Endodermal cell (in vitro differentiated cells): ENCODE data around the gene DBP. TPM values are rescaled to one million over a fixed set of nuclear protein-coding genes. Genes with fewer than 3 reads are reported as not detected.

Source experiments
- DNase-seq: peaks from one replicate; pipeline ENCODE4 v3.0.0-alpha.2; 2017
- H3K27ac ChIP-seq: 2 replicates; pipeline ENCODE4 v1.5.1; 2013; ENCODE audit warnings: mild to moderate bottlenecking, low read depth, low read length, moderate library complexity
- H3K27me3 ChIP-seq: 2 replicates; pipeline ENCODE4 v1.6.1; 2013; ENCODE audit warnings: mild to moderate bottlenecking, low read length, moderate library complexity; ENCODE audit not compliant: insufficient read depth, control insufficient read depth, poor library complexity, severe bottlenecking
- H3K36me3 ChIP-seq: 2 replicates; pipeline ENCODE4 v1.7.0; 2013; ENCODE audit warnings: mild to moderate bottlenecking, low read length, moderate library complexity; ENCODE audit not compliant: control insufficient read depth, insufficient read depth
- H3K4me1 ChIP-seq: one replicate; pipeline ENCODE4 v1.7.0; 2013; ENCODE audit warnings: low read length; ENCODE audit not compliant: control insufficient read depth, insufficient read depth
- H3K4me3 ChIP-seq: 2 replicates; pipeline ENCODE4 v1.5.1; 2013; ENCODE audit warnings: mild to moderate bottlenecking, low read length, moderate library complexity
- H3K9ac ChIP-seq: 2 replicates; pipeline ENCODE4 v1.6.1; 2013; ENCODE audit warnings: mild to moderate bottlenecking, low read length, moderate library complexity; ENCODE audit not compliant: poor library complexity, severe bottlenecking; ENCODE audit errors: extremely low read depth
- H3K9me3 ChIP-seq: 2 replicates; pipeline ENCODE4 v1.6.1; 2013; ENCODE audit warnings: mild to moderate bottlenecking, low read length, moderate library complexity; ENCODE audit not compliant: control insufficient read depth
- H3K27ac Mint-ChIP-seq: 2 replicates; pipeline ENCODE4 v1.8.0; 2020; ENCODE audit warnings: mixed read lengths
- H3K27me3 Mint-ChIP-seq: 2 replicates; pipeline ENCODE4 v1.8.0; 2021; ENCODE audit warnings: mild to moderate bottlenecking, mixed read lengths; ENCODE audit not compliant: insufficient read depth
- H3K36me3 Mint-ChIP-seq: 2 replicates; pipeline ENCODE4 v1.8.0; 2020; ENCODE audit warnings: low read depth, mixed read lengths
- H3K4me1 Mint-ChIP-seq: 2 replicates; pipeline ENCODE4 v1.8.0; 2020; ENCODE audit warnings: mixed read lengths
- H3K4me3 Mint-ChIP-seq: 2 replicates; pipeline ENCODE4 v1.8.0; 2020; ENCODE audit warnings: mild to moderate bottlenecking, moderate library complexity, mixed read lengths
- H3K9me3 Mint-ChIP-seq: 2 replicates; pipeline ENCODE4 v1.8.0; 2020; ENCODE audit warnings: mild to moderate bottlenecking, mixed read lengths
- whole genome bisulfite sequencing, 2 experiments: methylation state at CpG; one replicate each; pipeline versions ENCODE4 v1.1.5 to v1.1.7; 2013; ENCODE audit warnings: missing lambda C conversion rate in 2 of 2, mixed read lengths in 1 of 2; ENCODE audit not compliant: insufficient coverage in 1 of 2, insufficient read length in 1 of 2; 5-methylcytosine and 5-hydroxymethylcytosine counted together
- total RNA-seq, 2 donors: library from RNA; stranded (reverse); fragmentation: NEBNext Ultra II Directional in 1 of 2; extraction: Animal tissue kit (Norgen Biotek cat#: 25700) in 1 of 2; gene quantifications; 2 replicates in 1 of 2; 3 replicates in 1 of 2; pipeline ENCODE4 v1.2.1, GENCODE V29; 2021
- TF ChIP-seq, protein P1 (sequence below): fragments of 200-600 bp; sonication (generic); conservative IDR thresholded peaks from 2 replicates; pipeline ENCODE4 v1.5.0; 2021; ENCODE audit warnings: antibody characterized with exemption, mild to moderate bottlenecking

The DBP gene
- total RNA-seq, 2 donors from 2014 or later: 5.3 to 13.1 TPM

DNA sequence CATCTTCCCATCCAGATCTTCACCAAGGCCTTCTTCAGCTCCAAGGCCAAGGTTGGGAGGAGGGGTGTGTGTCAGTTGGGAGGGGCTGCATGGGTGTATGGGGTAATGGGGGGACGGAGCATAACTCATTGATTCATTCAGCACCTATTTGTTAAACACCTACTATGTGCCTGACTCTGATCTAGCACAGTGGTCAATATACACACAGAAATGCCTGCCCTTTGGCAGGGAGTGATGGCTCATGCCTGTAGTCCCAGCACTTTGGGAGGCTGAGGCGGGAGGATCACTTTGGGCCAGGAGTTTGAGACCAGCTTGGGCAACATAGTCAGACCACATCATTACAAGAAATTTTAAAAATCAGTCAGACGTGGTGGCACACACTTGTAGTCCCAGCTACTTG is 49.8 kb downstream of the DBP start:
- H3K9ac ChIP-seq: no peak overlapping the region
- 85 to 100% methylated on average over 1 to 2 of the region's 3 CpGs for WGBS, 2 experiments
- H3K36me3 ChIP-seq: no peaks in the 10 kb centered on the region
- H3K4me1 Mint-ChIP-seq: peaks cover 3% of the 10 kb centered on the region
- H3K9me3 ChIP-seq: no peaks in the 10 kb centered on the region
- no peak overlapping the region for H3K27ac ChIP-seq
- TF ChIP-seq, protein P1, sequence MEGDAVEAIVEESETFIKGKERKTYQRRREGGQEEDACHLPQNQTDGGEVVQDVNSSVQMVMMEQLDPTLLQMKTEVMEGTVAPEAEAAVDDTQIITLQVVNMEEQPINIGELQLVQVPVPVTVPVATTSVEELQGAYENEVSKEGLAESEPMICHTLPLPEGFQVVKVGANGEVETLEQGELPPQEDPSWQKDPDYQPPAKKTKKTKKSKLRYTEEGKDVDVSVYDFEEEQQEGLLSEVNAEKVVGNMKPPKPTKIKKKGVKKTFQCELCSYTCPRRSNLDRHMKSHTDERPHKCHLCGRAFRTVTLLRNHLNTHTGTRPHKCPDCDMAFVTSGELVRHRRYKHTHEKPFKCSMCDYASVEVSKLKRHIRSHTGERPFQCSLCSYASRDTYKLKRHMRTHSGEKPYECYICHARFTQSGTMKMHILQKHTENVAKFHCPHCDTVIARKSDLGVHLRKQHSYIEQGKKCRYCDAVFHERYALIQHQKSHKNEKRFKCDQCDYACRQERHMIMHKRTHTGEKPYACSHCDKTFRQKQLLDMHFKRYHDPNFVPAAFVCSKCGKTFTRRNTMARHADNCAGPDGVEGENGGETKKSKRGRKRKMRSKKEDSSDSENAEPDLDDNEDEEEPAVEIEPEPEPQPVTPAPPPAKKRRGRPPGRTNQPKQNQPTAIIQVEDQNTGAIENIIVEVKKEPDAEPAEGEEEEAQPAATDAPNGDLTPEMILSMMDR: no peak
- no peak for DNase-seq
- peaks cover 35% of the 10 kb centered on the region for H3K27me3 Mint-ChIP-seq
- H3K4me3 Mint-ChIP-seq: no peak overlapping the region
- H3K4me1 ChIP-seq: no peaks in the 10 kb centered on the region
- H3K9me3 Mint-ChIP-seq: peaks cover 3% of the 10 kb centered on the region
- H3K4me3 ChIP-seq: no peak overlapping the region
- H3K27me3 ChIP-seq: no peaks in the 10 kb centered on the region
- H3K27ac Mint-ChIP-seq: no peak overlapping the region
- no peaks in the 10 kb centered on the region for H3K36me3 Mint-ChIP-seq

DNA sequence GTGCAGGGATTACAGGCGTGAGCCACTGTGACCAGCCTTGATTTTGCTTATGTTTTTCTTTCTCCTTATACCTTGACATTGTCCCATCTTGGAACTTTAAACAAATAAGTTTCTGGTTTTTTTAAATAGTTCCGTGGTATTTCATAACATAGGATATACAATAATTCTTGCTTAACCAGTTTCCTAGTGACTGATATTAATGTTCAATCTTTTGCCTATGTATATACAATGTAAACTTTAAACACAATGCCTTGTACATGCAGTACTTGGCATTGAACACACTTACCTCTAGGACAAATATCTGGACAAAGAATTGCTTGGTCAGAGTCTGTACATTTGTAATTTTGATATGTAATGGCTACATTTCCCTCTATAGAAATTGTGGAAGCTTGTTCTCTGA is 55.0 kb downstream of the DBP start:
- H3K27ac ChIP-seq: no peak overlapping the region
- TF ChIP-seq, protein P1: no peak
- H3K27ac Mint-ChIP-seq: no peak overlapping the region
- no peaks in the 10 kb centered on the region for H3K9me3 ChIP-seq
- peaks cover 17% of the 10 kb centered on the region for H3K27me3 Mint-ChIP-seq
- WGBS, 2 experiments: 89 to 100% methylated on average over 1 of the region's 2 CpGs
- H3K4me3 Mint-ChIP-seq: no peak overlapping the region
- no peaks in the 10 kb centered on the region for H3K36me3 Mint-ChIP-seq
- H3K4me3 ChIP-seq: no peak overlapping the region
- H3K4me1 Mint-ChIP-seq: peaks cover 3% of the 10 kb centered on the region
- H3K36me3 ChIP-seq: no peaks in the 10 kb centered on the region
- no peak for DNase-seq
- H3K9ac ChIP-seq: no peak overlapping the region
- H3K27me3 ChIP-seq: no peaks in the 10 kb centered on the region
- no peaks in the 10 kb centered on the region for H3K4me1 ChIP-seq
- H3K9me3 Mint-ChIP-seq: peaks cover 3% of the 10 kb centered on the region

Other genes starting within 250 kb of the DBP start
- 100 to 1,000 TPM; 227 to 285 TPM for gene KDELR1, start 245.8 kb downstream of the DBP start, total RNA-seq
- gene GRIN2D, start 243.7 kb downstream of the DBP start, total RNA-seq: 1 to 10 TPM in 1 of 2 donors, under 1 TPM in 1; 0.77 to 1.2 TPM
- gene GRWD1, start 191.4 kb downstream of the DBP start, total RNA-seq: 10 to 100 TPM; 36.6 to 39.2 TPM
- gene KCNJ14, start 181.8 kb downstream of the DBP start, total RNA-seq: 1 to 10 TPM in 1 of 2 donors, under 1 TPM in 1; 0.73 to 1.1 TPM
- gene CYTH2, start 168.0 kb downstream of the DBP start, total RNA-seq: 100 to 1,000 TPM; 106 to 133 TPM
- gene LMTK3, start 125.5 kb downstream of the DBP start, total RNA-seq: 10 to 100 TPM; 11.1 to 14.5 TPM
- 1 to 10 TPM in 1 of 2 donors, under 1 TPM in 1; 0.35 to 2.4 TPM for gene SULT2B1, start 85.2 kb downstream of the DBP start, total RNA-seq
- not detected for gene SPACA4, start 30.6 kb downstream of the DBP start, total RNA-seq
- gene FAM83E, start 22.3 kb downstream of the DBP start, total RNA-seq: 1 to 10 TPM; 4.4 to 5.7 TPM
- gene RPL18, start 18.2 kb downstream of the DBP start, total RNA-seq: 1,000 to 10,000 TPM; 1,531 to 1,574 TPM
- gene SPHK2, start 17.9 kb downstream of the DBP start, total RNA-seq: 100 to 1,000 TPM in 1 of 2 donors, 10 to 100 TPM in 1; 99.5 to 114 TPM
- gene CA11, start 8.8 kb upstream of the DBP start, total RNA-seq: 10 to 100 TPM; 75.0 to 82.6 TPM
- gene NTN5, start 35.6 kb upstream of the DBP start, total RNA-seq: 1 to 10 TPM; 1.2 to 1.4 TPM
- gene FUT2, start 58.6 kb upstream of the DBP start, total RNA-seq: 10 to 100 TPM in 1 of 2 donors, 1 to 10 TPM in 1; 5.8 to 11.0 TPM
- 1 to 10 TPM; 1.9 to 2.3 TPM for gene MAMSTR, start 82.3 kb upstream of the DBP start, total RNA-seq
- 1 to 10 TPM; 3.4 to 5.2 TPM for gene RASIP1, start 103.2 kb upstream of the DBP start, total RNA-seq
- gene IZUMO1, start 109.5 kb upstream of the DBP start, total RNA-seq: under 1 TPM; 0.22 to 0.80 TPM
- gene FUT1, start 115.3 kb upstream of the DBP start, total RNA-seq: 1 to 10 TPM; 5.4 to 6.3 TPM
- not detected for gene FGF21, start 118.1 kb upstream of the DBP start, total RNA-seq
- gene BCAT2, start 173.7 kb upstream of the DBP start, total RNA-seq: 100 to 1,000 TPM in 1 of 2 donors, 10 to 100 TPM in 1; 84.8 to 101 TPM
- gene HSD17B14, start 199.1 kb upstream of the DBP start, total RNA-seq: 10 to 100 TPM; 43.0 to 81.0 TPM
- gene PLEKHA4, start 231.2 kb upstream of the DBP start, total RNA-seq: 1 to 10 TPM; 6.6 to 7.0 TPM
- 10 to 100 TPM; 41.5 to 45.0 TPM for gene PPP1R15A, start 235.0 kb upstream of the DBP start, total RNA-seq